HG02970 (cell line): ENCODE results near the gene SLC4A1AP.

Experiments
- ATAC-seq: cut with Tn5 transposase; IDR thresholded peaks from one replicate; pipeline ENCODE4 v1.9.1; 2021; ENCODE audit warnings: mild to moderate bottlenecking, moderate library complexity, moderate number of reproducible peaks; ENCODE audit not compliant: unreplicated experiment, low FRiP score

The SLC4A1AP gene

GRCh38 chr2:27736890-27737204 lies 73.2 kb downstream of the SLC4A1AP start:
- no peak for ATAC-seq

GRCh38 chr2:27737676-27738348 lies 74.1 kb downstream of the SLC4A1AP start:
- ATAC-seq: no peak

- ATAC-seq: no peak
These were observed 74.8 kb downstream of the SLC4A1AP start for GRCh38 chr2:27738349-27739057.

- ATAC-seq: no peak
These were observed 75.3 kb downstream of the SLC4A1AP start for GRCh38 chr2:27739058-27739373.

GRCh38 chr2:27741673-27742072 lies 78.0 kb downstream of the SLC4A1AP start:
- ATAC-seq: no peak

GRCh38 chr2:27742571-27742970 lies 78.9 kb downstream of the SLC4A1AP start:
- no peak for ATAC-seq
